ENCODE measurements around the gene TBL1X. TPM values are rescaled to one million over a fixed set of nuclear protein-coding genes. Genes with fewer than 3 reads are reported as not detected.

The TBL1X gene
- total and polyA plus RNA-seq, 8 donors, result 2.4 to 16.6 (median 9.3) TPM

DNA sequence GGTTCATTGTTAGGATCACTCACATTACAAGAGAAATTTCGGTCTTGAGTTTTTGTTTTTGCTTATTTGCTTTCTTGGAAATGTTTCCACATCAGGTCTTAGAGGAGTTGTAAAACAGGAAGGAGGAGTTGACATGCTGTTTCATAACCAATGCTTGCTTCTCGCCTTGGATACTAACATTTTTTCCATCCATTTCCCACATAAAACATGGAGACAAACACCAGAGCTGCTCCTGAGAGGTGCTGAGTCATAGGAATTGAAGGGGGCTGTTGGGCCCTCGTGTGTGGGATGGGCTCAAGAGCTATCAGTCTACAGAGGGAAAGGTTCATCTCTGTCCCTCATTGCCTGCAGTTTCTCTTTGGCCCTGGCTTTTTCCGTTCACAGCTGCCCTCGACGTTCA is 29.9 kb downstream of the TBL1X start:
- TF ChIP-seq, protein P1, sequence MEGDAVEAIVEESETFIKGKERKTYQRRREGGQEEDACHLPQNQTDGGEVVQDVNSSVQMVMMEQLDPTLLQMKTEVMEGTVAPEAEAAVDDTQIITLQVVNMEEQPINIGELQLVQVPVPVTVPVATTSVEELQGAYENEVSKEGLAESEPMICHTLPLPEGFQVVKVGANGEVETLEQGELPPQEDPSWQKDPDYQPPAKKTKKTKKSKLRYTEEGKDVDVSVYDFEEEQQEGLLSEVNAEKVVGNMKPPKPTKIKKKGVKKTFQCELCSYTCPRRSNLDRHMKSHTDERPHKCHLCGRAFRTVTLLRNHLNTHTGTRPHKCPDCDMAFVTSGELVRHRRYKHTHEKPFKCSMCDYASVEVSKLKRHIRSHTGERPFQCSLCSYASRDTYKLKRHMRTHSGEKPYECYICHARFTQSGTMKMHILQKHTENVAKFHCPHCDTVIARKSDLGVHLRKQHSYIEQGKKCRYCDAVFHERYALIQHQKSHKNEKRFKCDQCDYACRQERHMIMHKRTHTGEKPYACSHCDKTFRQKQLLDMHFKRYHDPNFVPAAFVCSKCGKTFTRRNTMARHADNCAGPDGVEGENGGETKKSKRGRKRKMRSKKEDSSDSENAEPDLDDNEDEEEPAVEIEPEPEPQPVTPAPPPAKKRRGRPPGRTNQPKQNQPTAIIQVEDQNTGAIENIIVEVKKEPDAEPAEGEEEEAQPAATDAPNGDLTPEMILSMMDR (IDR thresholded peaks at IDR 0.05), result no peak
- Histone ChIP-seq H3K9me3 (no peaks in the 10 kb centered on the region), H3K27ac (no peak overlapping the region), H3K27me3 (no peaks in the 10 kb centered on the region), H3K4me1 (no peaks in the 10 kb centered on the region), H3K4me3 (no peak overlapping the region), H3K36me3 (no peaks in the 10 kb centered on the region)
- 58 to 71% methylated on average over 6 of the region's 6 CpGs for WGBS, 2 donors
- ATAC-seq, result peak in 1 of 4 donors; percentile 40
- no peak for FAIRE-seq
- no peak for DNase-seq
- intact Hi-C loops (cut with DNase I), result no loop called here

DNA sequence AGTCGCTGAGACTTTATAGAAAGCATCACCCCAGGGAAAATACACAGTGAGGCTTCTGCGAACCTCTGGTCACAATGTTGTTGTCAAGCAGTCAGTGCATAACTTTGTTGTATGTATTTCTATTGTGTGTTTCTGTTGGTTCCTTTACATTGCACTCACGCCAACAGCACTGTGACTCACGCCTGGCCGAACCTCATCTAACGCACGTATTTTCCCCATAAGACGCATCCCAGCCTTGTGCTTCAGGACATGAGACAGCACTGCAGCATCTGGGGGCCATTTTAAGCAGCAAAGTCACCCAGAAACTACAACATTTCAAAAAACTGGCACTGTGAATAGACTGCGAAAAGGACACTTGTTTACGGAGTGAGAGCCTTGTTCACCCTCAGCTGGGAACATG is 30.6 kb downstream of the TBL1X start:
- no peak for DNase-seq

DNA sequence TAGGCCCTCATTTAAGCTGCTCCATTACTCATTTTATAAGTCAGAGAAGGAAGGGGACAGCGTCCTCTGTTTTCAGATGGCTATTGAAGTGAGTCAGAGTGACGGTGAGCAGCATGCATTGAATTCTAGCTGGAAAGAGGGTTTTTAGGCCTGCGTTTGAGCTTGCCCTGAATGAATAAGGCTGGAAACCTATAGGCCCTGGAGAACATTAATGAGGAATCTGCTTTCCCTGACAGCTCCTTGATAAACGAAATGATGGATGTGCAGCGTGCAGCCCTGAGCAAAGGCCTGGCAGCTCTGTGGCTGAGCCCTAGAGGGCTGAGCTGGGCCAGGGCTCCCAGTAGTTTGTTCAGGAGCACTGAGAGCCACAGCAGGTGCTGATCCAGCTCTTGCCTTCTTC is 33.4 kb downstream of the TBL1X start:
- 51 to 59% methylated on average over 5 of the region's 5 CpGs for WGBS, 2 donors
- intact Hi-C loops (cut with DNase I), result no loop called here
- DNase-seq, result no peak
- no peaks in the 10 kb centered on the region for H3K4me1 ChIP-seq
- H3K4me3 ChIP-seq, result no peak overlapping the region
- TF ChIP-seq, protein P1 (IDR thresholded peaks at IDR 0.05), result no peak
- ATAC-seq, result no peak
- no peak for FAIRE-seq
- no peaks in the 10 kb centered on the region for H3K36me3 ChIP-seq
- no peak overlapping the region for H3K27ac ChIP-seq
- H3K27me3 ChIP-seq, result no peaks in the 10 kb centered on the region
- no peaks in the 10 kb centered on the region for H3K9me3 ChIP-seq

More for the DNA sequence above, 30.6 kb downstream of the TBL1X start:
- intact Hi-C loops (cut with DNase I), result no loop called here
- TF ChIP-seq, protein P1 (IDR thresholded peaks at IDR 0.05), result no peak
- Histone ChIP-seq H3K9me3 (no peaks in the 10 kb centered on the region), H3K36me3 (no peaks in the 10 kb centered on the region), H3K4me3 (no peak overlapping the region), H3K27ac (no peak overlapping the region), H3K4me1 (no peaks in the 10 kb centered on the region), H3K27me3 (no peaks in the 10 kb centered on the region)
- ATAC-seq (no peak), FAIRE-seq (no peak)
- 85 to 97% methylated on average over 10 of the region's 10 CpGs for WGBS, 2 donors

DNA sequence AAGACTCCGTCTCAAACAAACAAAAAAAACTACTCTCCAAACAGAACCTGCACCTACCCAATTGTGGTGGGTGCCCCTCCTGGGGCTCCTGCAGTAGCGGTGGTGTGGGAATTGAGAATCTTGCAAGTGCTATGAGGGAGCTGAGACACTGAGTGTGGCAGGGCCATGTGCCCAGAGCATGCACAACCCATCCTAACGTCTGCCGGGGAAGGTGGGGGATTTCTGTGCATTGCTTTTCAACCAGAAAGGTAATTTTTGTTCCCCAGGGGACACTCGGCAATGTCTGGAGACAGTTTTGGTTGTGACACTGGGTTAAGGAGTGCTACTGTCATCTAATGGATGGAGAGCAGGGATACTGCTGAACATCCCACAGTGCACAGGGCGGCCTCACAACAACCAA is 35.7 kb downstream of the TBL1X start:
- no peak for DNase-seq
- no peak for FAIRE-seq
- no peaks in the 10 kb centered on the region for H3K27me3 ChIP-seq
- no peak overlapping the region for H3K27ac ChIP-seq
- ATAC-seq, result no peak
- 85 to 89% methylated on average over 6 of the region's 6 CpGs for WGBS, 2 donors
- no peaks in the 10 kb centered on the region for H3K4me1 ChIP-seq
- TF ChIP-seq, protein P1 (IDR thresholded peaks at IDR 0.05), result no peak
- no peaks in the 10 kb centered on the region for H3K9me3 ChIP-seq
- no peaks in the 10 kb centered on the region for H3K36me3 ChIP-seq
- intact Hi-C loops (cut with DNase I), result no loop called here
- H3K4me3 ChIP-seq, result no peak overlapping the region

- FAIRE-seq, result no peak
- Histone ChIP-seq H3K27me3 (no peaks in the 10 kb centered on the region), H3K27ac (no peak overlapping the region), H3K4me1 (no peaks in the 10 kb centered on the region), H3K9me3 (no peaks in the 10 kb centered on the region), H3K4me3 (no peak overlapping the region), H3K36me3 (no peaks in the 10 kb centered on the region)
- DNase-seq, result no peak
- intact Hi-C loops (cut with DNase I), result no loop called here
- TF ChIP-seq, protein P1 (IDR thresholded peaks at IDR 0.05), result no peak
- ATAC-seq, result no peak
- WGBS, 2 donors, result 84 to 97% methylated on average over 2 of the region's 2 CpGs
These were observed 36.5 kb downstream of the TBL1X start for GRCh38 chrX:9501362-9501761.

Measured in pancreas (tissue), 10 donors.